ENCODE results near the gene WDFY4.

WDFY4 gene

GRCh38 chr10:48790457-48791044, 105.9 kb downstream of the WDFY4 start:
- DNase-seq (ENCODE audit: low spot score), result no peak

DNA sequence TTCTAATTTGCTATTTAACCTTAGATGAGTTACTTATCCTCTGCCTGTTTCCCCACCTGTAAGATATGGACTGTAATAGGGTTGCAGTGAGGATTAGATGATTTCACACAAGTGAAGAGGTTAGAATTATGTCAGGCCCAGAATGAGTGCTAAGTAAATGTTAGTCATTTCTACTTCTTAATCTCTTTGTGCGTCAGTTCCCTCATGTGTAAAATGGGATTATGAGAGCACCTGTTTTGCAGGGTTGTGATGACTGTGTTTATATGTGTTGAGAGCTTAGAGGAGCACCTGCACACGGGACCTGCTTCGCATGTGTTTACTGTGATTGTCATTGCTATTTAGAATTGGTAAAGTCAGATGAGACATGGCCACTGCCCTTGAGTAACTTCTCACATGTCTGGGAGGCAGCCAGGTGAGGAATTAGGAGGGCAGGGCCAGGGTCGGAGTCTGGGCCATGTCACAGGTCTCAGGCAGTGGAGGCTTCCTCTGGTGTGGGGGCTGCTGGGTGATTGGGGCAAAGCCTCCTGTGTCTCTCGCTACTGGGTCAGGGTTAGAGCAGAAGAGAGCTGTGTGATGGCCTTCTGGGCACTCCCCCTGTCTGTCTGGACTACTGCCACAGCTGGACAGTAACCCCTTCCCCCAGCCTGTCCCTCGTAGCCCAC, 106.7 kb downstream of the WDFY4 start:
- no peak for DNase-seq (ENCODE audit: low spot score)

- DNase-seq (ENCODE audit: low spot score), result no peak
Measured at GRCh38 chr10:48792121-48792520, 107.4 kb downstream of the WDFY4 start.

DNA sequence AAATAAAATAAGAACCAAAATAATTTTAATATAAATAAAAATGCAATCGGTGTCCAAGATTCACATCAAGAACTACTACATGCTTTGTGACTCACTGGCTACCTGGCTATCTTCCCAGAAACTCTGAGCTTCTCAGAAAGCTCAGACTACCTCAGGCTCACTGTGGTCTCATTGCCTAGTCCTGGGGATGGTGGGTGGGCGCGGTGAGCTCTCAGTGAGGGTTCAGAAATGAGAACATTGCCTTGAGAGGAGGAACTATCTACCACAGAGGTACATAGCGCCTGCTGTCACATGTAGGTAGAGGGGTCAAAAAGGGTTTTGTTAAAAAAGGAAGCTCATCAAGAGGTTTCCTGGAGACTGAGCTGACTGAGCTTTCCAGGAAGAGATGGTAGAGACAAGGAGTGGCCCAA, 108.0 kb downstream of the WDFY4 start:
- no peak for DNase-seq (ENCODE audit: low spot score)

GRCh38 chr10:48794074-48794473, 109.4 kb downstream of the WDFY4 start:
- no peak for DNase-seq (ENCODE audit: low spot score)

GRCh38 chr10:48796713-48797245, 112.1 kb downstream of the WDFY4 start:
- DNase-seq (ENCODE audit: low spot score), result no peak

GRCh38 chr10:48797830-48798229, 113.2 kb downstream of the WDFY4 start:
- DNase-seq (ENCODE audit: low spot score), result no peak

- no peak for DNase-seq (ENCODE audit: low spot score)
Measured at GRCh38 chr10:48798481-48799254, 114.0 kb downstream of the WDFY4 start.

GRCh38 chr10:48799341-48800006, 114.8 kb downstream of the WDFY4 start:
- DNase-seq (ENCODE audit: low spot score), result no peak

GRCh38 chr10:48800007-48800675, 115.5 kb downstream of the WDFY4 start:
- no peak for DNase-seq (ENCODE audit: low spot score)

DNA sequence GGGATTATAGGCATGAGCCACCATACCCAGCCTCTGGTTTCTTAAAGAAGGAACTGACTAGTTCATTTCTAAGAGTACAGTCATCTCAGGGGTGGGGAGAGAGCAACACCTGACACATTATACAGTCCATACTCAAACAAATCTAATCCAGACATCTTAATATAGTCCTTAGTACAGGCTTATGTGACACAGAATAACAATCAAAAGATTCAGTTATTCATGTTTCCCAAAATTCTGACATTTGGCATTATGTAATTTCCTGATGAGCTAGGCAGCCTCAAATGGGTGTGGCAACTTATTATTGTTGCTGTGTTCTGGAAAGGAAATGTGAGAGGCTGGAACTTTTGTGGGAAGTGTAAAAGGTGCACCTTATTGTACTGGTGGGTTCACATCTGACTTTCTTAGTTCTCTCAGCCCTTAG, 116.3 kb downstream of the WDFY4 start:
- DNase-seq (ENCODE audit: low spot score), result no peak

- no peak for DNase-seq (ENCODE audit: low spot score)
Measured at GRCh38 chr10:48802611-48803071, 118.0 kb downstream of the WDFY4 start.

GRCh38 chr10:48803801-48804584, 119.3 kb downstream of the WDFY4 start:
- DNase-seq (ENCODE audit: low spot score), result no peak

GRCh38 chr10:48804740-48805182, 120.1 kb downstream of the WDFY4 start:
- no peak for DNase-seq (ENCODE audit: low spot score)

DNA sequence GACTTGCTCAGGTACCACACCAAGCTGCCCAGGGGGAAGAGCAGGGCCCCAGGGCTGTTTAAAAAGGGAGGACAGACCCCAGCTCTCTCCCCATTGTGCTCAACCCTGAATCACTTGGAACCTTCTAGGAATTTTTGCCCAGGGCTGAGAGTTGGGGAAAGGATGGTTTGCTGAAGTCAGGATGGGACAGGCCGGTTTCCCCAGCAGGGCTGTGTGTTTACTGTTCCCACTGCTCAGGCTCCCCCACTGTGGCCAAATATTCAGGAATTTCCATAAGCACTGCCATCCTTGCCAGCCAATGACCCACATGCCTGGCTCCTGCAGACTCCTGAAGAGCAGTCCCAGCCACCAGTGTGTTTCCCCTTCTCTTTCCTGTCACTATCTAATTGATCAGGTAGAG, 120.7 kb downstream of the WDFY4 start:
- DNase-seq (ENCODE audit: low spot score), result no peak

DNA sequence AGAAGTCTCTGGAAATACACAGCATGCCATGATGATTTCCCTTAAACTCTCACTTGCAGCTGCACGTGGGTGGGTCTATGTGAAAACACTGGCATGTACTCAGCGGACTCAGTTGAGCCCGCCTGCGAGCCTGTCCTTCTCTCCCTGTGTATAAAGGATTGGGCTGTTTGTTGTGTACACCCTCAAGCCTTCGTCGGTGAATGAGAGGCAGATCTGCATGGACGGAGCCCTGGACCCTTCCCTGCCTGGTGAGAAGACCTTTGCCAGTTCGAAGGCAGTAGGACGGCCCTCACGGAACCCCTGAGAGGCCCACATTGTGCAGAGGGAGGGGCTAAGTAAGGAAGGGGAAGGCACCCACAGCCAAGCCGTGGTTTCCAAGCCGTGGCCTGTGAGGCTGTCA, 121.2 kb downstream of the WDFY4 start:
- DNase-seq (ENCODE audit: low spot score), result peak; percentile 76

- DNase-seq (ENCODE audit: low spot score), result peak; percentile 79
Measured at GRCh38 chr10:48806342-48806741, 121.7 kb downstream of the WDFY4 start.

- no peak for DNase-seq (ENCODE audit: low spot score)
Measured at GRCh38 chr10:48807791-48808470, 123.3 kb downstream of the WDFY4 start.

DNA sequence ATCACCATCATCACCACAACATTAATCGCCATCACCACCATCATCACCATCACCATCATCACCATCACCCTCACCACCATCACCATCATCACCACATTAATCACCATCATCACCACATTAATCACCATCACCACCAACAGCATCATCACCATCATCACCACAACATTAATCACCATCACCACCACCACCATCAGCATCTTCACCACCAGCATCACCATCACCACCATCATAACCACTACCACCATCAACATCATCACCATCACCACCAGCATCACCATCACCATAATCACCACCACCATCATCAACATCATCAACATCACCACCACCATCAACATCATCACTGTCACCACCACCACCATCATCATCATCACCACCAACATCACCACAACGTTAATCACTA, 124.6 kb downstream of the WDFY4 start:
- no peak for DNase-seq (ENCODE audit: low spot score)

GRCh38 chr10:48811461-48811860, 126.8 kb downstream of the WDFY4 start:
- no peak for DNase-seq (ENCODE audit: low spot score)
